GM20431 (cell line): ENCODE measurements around the gene TEX44.

Experiments used
- in situ Hi-C: fragments of 300-500 bp; cut with MseI, MboI; formaldehyde crosslinking; loops from one replicate; pipeline ENCODE4 v1.15.0; 2020; ENCODE audit warnings: low sequenced_read_pairs; ENCODE audit not compliant: unreplicated experiment

TEX44 gene

DNA sequence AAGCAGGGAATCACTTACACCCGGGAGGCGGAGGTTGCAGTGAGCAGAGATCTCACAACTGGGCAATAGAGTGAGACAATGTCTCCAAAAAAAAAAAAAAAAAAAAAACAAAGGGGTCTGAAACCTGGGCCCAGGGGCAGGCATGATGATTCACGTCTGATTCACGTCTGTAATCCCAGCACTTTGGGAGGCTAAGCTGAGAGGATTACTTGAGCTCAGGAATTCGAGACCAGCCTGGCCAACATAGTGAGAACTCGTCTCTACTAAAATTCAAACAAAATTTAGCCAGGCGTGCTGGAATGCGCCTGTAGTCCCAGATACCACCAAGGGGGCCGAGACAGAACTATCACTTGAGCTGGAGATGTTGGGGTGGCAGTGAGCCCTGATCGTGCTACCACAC is 30.3 kb downstream of the TEX44 start:
- in situ Hi-C loops: no loop called here

GRCh38 chr2:231626449-231626848 is 33.8 kb downstream of the TEX44 start:
- in situ Hi-C loops: no loop called here

GRCh38 chr2:231627384-231628120 is 34.9 kb downstream of the TEX44 start:
- in situ Hi-C loops: no loop called here

- in situ Hi-C loops: no loop called here
These were observed 40.0 kb downstream of the TEX44 start for GRCh38 chr2:231632559-231633142.

DNA sequence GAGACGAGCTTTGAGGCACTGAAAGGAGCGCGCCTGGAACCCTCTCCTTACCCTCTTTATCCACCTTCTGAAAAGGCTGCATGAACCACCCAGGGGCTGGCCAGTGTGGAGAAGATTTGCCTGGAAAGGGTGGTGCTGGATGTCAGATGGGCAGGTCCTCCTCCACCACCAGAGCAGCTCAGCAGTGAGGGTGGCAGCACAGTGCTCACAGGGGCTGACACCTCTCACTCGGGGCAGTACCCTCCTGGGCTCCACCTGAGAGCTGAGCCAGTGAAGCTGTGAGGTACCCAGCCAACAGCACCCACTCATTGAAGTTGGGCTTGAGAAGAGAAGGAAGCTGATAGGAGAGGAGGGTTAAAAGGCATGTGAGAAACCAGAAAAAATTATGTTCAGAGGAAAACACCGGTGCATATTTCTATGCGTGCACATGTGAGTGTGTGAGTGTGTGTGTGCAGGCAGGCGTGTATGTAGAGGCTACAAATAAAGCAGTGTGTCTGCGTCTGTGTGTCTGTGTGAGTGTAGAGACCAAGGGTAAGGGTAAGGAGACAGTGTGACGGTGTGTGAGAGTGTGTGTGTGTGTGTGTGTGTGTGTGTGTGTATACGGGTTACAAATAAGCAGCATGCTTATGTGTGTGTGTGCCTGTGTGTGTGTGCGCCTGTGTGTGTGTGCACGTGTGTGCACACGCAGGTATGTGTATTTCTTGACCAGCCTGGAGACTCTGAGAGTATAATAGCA is 40.7 kb downstream of the TEX44 start:
- in situ Hi-C loops: no loop called here

DNA sequence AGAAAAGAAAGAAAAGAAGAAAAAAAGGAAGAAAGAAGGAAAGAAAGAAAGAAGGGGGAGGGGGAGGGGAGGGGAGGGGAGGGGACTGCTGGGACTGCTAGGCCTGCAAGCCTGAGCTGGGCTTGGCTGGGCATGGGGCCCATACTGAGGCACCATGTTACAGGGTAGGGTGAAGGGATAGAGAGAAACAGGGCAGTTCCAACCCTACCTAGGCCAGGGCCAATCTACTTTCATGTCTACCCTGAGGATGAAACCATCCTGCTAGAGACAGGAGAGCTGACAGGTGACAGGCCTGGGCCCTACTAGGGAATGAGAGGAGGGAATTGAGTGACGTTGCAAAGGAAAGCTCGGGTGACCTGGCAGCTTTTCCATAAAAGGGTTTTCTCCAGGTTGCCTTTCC is 41.7 kb downstream of the TEX44 start:
- in situ Hi-C loops: no loop called here

DNA sequence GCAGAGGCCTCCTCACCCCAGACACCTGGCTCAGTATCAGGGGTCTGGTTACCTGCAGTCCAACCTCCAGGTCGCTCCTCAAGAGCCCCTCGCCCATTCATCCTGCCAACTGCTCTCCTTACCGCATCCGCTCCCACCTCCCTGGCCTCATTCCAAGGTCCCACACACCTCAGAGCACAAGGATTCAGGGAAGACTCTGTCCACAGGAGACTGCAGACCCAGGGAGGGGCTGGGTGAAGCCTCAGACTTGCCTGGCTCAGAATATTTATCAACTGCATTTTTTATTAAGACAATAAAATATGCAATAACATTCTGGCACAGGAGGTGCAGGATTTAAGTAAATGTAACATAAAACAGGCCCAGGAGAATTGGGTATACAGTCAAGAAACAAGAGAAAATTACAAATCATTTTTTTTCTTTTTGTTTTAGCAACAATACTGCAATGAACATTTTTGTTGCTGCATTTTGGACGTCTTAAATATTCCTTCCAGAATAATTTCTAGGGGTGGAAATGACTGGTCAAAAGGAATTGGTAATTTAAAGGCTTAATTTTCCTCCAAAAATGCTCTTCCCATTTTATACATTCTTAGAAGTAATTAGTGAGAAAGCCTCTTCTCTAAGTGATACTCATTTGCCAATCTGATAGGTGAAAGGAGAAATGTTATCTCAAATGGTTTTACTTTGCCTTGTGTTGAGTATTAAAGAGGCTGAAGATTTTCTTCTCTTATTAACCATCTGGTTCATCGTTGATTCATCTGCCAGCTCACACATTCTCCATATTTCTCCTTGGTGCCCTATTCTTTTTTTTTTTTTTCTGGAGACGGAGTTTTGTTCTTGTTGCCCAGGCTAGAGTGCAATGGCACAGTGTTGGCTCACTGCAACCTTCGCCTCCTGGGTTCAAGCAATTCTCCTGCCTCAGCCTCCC is 42.5 kb downstream of the TEX44 start:
- in situ Hi-C loops: no loop called here

DNA sequence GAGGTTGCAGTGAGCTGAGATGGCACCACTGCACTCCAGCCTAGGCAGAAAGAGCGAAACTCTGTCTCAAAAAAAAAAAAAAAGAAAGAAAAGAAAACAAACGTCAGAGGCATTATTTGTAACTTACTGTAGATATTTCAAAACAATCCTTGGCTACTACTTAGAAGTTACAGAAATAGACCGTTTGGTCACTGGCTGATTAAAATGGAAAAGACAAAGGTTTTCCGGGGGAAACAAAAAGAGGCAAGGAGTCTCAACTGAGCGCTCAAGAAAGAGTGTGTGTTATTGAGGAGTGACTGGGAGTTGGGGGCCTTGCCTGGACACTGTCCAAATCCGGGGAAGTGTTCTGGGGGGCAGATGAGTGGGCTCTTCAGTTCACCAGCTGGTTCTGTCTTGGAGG is 47.6 kb downstream of the TEX44 start:
- in situ Hi-C loops: no loop called here

DNA sequence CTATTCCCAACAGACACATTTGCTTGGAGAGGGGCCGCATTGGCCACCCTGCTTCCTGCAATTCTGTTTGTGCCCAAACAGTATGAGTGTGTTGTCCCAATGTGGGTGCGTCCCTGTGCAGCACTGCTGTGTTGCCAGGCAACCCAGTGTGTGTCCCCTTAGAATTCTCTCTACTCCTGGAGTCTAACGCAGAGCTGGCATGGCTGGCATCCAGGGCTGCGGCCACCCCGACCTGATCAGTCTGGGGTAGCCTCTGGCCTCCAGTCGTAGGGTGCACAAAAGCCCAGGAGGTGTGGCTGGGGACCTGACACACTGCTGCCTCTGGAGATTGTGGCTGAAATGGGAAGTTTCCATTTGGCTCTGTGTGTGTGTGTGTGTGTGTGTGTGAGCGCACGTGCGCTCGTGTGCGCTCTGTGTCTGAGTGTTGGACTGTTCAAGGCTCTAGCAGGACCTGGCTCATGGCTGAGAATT is 48.0 kb downstream of the TEX44 start:
- in situ Hi-C loops: no loop called here

- in situ Hi-C loops: no loop called here
These were observed 50.2 kb downstream of the TEX44 start for GRCh38 chr2:231642631-231643494.

DNA sequence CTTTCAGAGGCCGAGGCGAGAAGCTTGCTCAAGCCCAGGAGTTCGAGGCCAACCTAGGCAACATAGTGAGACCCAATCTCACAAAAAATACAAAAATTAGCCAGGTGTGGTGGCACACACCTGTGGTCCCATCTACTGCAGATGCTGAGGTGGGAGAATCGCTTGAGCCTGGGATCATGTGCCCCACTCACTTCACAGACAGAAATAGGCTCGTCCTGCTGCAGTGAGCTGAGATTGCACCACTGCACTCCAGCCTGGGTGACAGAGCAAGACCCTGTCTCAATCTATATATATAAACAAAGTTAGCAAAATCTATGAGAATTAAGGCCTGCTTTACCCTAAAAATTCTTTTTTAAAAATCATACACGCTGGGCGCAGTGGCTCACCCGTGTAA is 50.8 kb downstream of the TEX44 start:
- in situ Hi-C loops: no loop called here
